Hepatic stellate cell (primary cell): Measurements from ENCODE around the gene SLFN12.
"Not testable (repeated sequence)": the region's sequence is repeated elsewhere in the genome, so short reads cannot be mapped to it uniquely, and the experiment has no call there.

Experiments used
- DNase-seq: peaks from one replicate; pipeline ENCODE4 v3.0.0; 2011; ENCODE audit warnings: low spot score

The SLFN12 gene

GRCh38 chr17:35414247-35414646 lies 18.1 kb downstream of the SLFN12 start:
- DNase-seq: no peak

GRCh38 chr17:35407531-35407930 lies 24.8 kb downstream of the SLFN12 start:
- no peak for DNase-seq

- no peak for DNase-seq
These were observed 25.7 kb downstream of the SLFN12 start for GRCh38 chr17:35406568-35406967.

GRCh38 chr17:35404360-35404759 lies 27.9 kb downstream of the SLFN12 start:
- no peak for DNase-seq

GRCh38 chr17:35393783-35394182 lies 38.5 kb downstream of the SLFN12 start:
- DNase-seq: not testable (repeated sequence)

- DNase-seq: no peak
These were observed 41.6 kb downstream of the SLFN12 start for GRCh38 chr17:35390663-35391062.

- DNase-seq: no peak
These were observed 42.1 kb downstream of the SLFN12 start for GRCh38 chr17:35390156-35390555.

- DNase-seq: no peak
These were observed 44.8 kb downstream of the SLFN12 start for GRCh38 chr17:35387496-35387895.

- no peak for DNase-seq
These were observed 54.6 kb downstream of the SLFN12 start for GRCh38 chr17:35377706-35378105.

GRCh38 chr17:35377068-35377467 lies 55.2 kb downstream of the SLFN12 start:
- no peak for DNase-seq

- DNase-seq: no peak
These were observed 56.1 kb downstream of the SLFN12 start for GRCh38 chr17:35376245-35376644.

GRCh38 chr17:35374766-35375344 lies 57.4 kb downstream of the SLFN12 start:
- DNase-seq: no peak

- DNase-seq: peak; percentile 42
These were observed 58.1 kb downstream of the SLFN12 start for GRCh38 chr17:35373984-35374765.

GRCh38 chr17:35373534-35373983 lies 58.7 kb downstream of the SLFN12 start, which contains the start of gene SLFN11:
TSS of gene SLFN11 (minus strand) at chr17:35373621. CDS start at chr17:35363807, 9,814 bp downstream.
- DNase-seq: peak; percentile 89

GRCh38 chr17:35372846-35373533 lies 59.3 kb downstream of the SLFN12 start:
- DNase-seq: peak; percentile 21

- DNase-seq: no peak
These were observed 60.4 kb downstream of the SLFN12 start for GRCh38 chr17:35371934-35372333.

GRCh38 chr17:35368081-35368830 lies 64.0 kb downstream of the SLFN12 start:
- DNase-seq: no peak

- DNase-seq: no peak
These were observed 71.3 kb downstream of the SLFN12 start for GRCh38 chr17:35361027-35361426.
